T-cell (primary cell): Measurements from ENCODE around the gene FLT1. TPM values are rescaled to one million over a fixed set of nuclear protein-coding genes. Genes with fewer than 3 reads are reported as not detected.

Experiments used
- ATAC-seq, 4 experiments: fragments of 200-7000 bp in 3 of 4; fragments of 150-1000 bp in 1 of 4; cut with Tn5 transposase; replicated peaks in 1 of 4; 1 replicate in 3 of 4; 2 replicates in 1 of 4; pipeline ENCODE4 v1.10.0; 2021; ENCODE audit warnings: moderate library complexity in 3 of 4, mild to moderate bottlenecking in 2 of 4, moderate number of reproducible peaks in 1 of 4
- CTCF ChIA-PET, 2 donors: fragments of 300-600 bp; sonication (Branson Sonifier 250); formaldehyde crosslinking; loops; one replicate each; lab custom pipeline; 2022; ENCODE audit warnings: antibody characterized with exemption in 2 of 2; lab: Charles Lee
- POLR2A ChIA-PET, 2 donors: fragments of 300-600 bp; sonication (Branson Sonifier 250); formaldehyde crosslinking; loops; one replicate each; lab custom pipeline; 2022; ENCODE audit warnings: antibody characterized with exemption in 2 of 2; lab: Charles Lee
- DNase-seq, 35 experiments: peaks; one replicate each; pipeline versions ENCODE4 v3.0.0 to v3.0.0-alpha.2; 2013 to 2023
- H3K27ac ChIP-seq: one replicate; pipeline ENCODE4 v1.5.1; 2013; ENCODE audit warnings: low read length
- H3K27me3 ChIP-seq, 2 experiments: replicated peaks in 1 of 2; 1 replicate in 1 of 2; 2 replicates in 1 of 2; pipeline versions ENCODE4 v1.6.1 to v1.7.0; 2013; ENCODE audit warnings: low read length in 1 of 2, mixed read lengths in 1 of 2; ENCODE audit not compliant: control insufficient read depth in 2 of 2, insufficient read depth in 2 of 2; ENCODE audit errors: extremely low read depth in 1 of 2
- H3K36me3 ChIP-seq, 2 donors: 1 replicate in 1 of 2; 2 replicates in 1 of 2; pipeline versions ENCODE4 v1.6.1 to v1.7.0; 2013; ENCODE audit warnings: low read length in 1 of 2; ENCODE audit not compliant: control insufficient read depth in 2 of 2, insufficient read depth in 1 of 2; ENCODE audit errors: extremely low read depth in 1 of 2
- H3K4me1 ChIP-seq, 2 experiments: 1 replicate in 1 of 2; 2 replicates in 1 of 2; pipeline versions ENCODE4 v1.6.1 to v1.7.0; 2013; ENCODE audit warnings: low read length in 2 of 2, mixed read lengths in 1 of 2; ENCODE audit not compliant: insufficient read depth in 2 of 2, control insufficient read depth in 1 of 2; ENCODE audit errors: extremely low read depth in 1 of 2
- H3K4me3 ChIP-seq, 2 donors: 1 replicate in 1 of 2; 2 replicates in 1 of 2; pipeline versions ENCODE4 v1.5.1 to v1.7.0; 2013; ENCODE audit warnings: mild to moderate bottlenecking in 2 of 2, low read length in 1 of 2, moderate library complexity in 1 of 2; ENCODE audit not compliant: control insufficient read depth in 1 of 2; ENCODE audit errors: extremely low read depth in 1 of 2
- H3K9me3 ChIP-seq: 2 replicates; pipeline ENCODE4 v1.7.0; 2013
- H3K27ac Mint-ChIP-seq, 2 donors: one replicate each; pipeline ENCODE4 v1.8.0; 2020 to 2021; ENCODE audit warnings: mild to moderate bottlenecking in 2 of 2, mixed read lengths in 2 of 2
- H3K27me3 Mint-ChIP-seq, 2 donors: one replicate each; pipeline ENCODE4 v1.8.0; 2021 to 2022; ENCODE audit warnings: mixed read lengths in 2 of 2
- H3K36me3 Mint-ChIP-seq: one replicate; pipeline ENCODE4 v1.8.0; 2021; ENCODE audit warnings: mixed read lengths
- H3K4me1 Mint-ChIP-seq, 3 donors: one replicate each; pipeline ENCODE4 v1.8.0; 2020 to 2022; ENCODE audit warnings: mixed read lengths in 3 of 3, mild to moderate bottlenecking in 1 of 3
- H3K4me3 Mint-ChIP-seq, 3 donors: one replicate each; pipeline ENCODE4 v1.8.0; 2020 to 2022; ENCODE audit warnings: mild to moderate bottlenecking in 3 of 3, mixed read lengths in 3 of 3, moderate library complexity in 3 of 3
- H3K9me3 Mint-ChIP-seq, 3 donors: one replicate each; pipeline ENCODE4 v1.8.0; 2020 to 2022; ENCODE audit warnings: mixed read lengths in 3 of 3
- WGBS: methylation state at CpG from one replicate; pipeline ENCODE4 v1.1.5; 2013; ENCODE audit warnings: missing lambda C conversion rate; ENCODE audit not compliant: insufficient coverage; 5-methylcytosine and 5-hydroxymethylcytosine counted together
- total RNA-seq, 35 experiments: library from RNA in 6 of 35; stranded (reverse) in 6 of 35; fragments of 120-200 nt in 1 of 35; gene quantifications; one replicate each; pipeline versions ENCODE4 v1.2.1 to v1.2.4 and lab custom pipeline; 2013 to 2026

The FLT1 gene
- total RNA-seq, 5 donors from 2014 or later (not counting 1 experiment from before 2014, with no cell fraction given), result 0.56 to 2.9 (median 1.6) TPM

DNA sequence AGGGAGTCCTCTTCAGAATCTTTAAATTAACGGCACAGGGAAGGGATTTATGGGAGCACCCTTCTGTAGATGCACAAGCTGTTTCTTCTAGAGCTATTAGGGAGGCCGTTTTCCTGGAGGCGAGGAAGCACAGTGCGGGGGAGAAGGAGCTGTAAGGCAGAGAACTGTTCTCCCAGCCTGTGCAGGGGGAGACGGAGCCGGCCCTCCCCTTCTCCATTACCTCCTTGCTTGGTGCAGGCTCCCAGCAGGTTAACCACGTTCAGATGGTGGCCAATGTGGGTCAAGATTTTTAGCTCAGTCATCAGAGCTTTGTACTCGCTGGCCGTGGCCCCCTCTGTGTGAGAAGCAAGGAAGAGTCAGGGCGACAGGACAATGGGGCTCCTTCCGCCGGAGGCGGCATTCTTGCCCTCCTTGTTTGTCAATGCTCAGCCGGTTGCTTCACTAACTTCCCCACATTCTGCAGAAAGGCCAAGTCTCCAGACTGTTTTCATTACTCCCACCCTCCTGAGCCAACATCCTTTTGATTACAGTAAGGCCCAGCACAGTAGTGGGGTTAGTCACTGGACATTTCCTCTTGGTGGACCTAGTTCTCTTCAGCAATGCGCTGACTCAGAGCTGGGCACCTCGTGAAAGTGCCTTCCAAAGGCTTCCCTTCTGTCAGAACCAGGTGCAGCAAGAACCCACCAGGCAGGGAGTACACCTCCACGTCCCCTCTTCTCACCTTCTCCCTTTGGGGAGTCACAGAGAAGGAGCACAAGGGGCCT, 165.4 kb downstream of the FLT1 start:
- Mint-ChIP-seq H3K4me3 (no peak overlapping the region), H3K27me3 (no peaks in the 10 kb centered on the region), H3K9me3 (no peaks in the 10 kb centered on the region), H3K4me1 (no peaks in the 10 kb centered on the region), H3K36me3 (no peaks in the 10 kb centered on the region), H3K27ac (no peak overlapping the region)
- no peaks in the 10 kb centered on the region for H3K27me3 ChIP-seq
- CTCF ChIA-PET, result interaction anchor here in 1 of 2 donors (0.5 kb wide), 1 partner anchor 7 kb away, joined by 3 read pairs; no protein-coding TSS in a partner anchor
- H3K27ac ChIP-seq, result no peak overlapping the region
- DNase-seq, result no peak
- no peak for ATAC-seq
- no peaks in the 10 kb centered on the region for H3K36me3 ChIP-seq
- no peaks in the 10 kb centered on the region for H3K4me1 ChIP-seq
- no peaks in the 10 kb centered on the region for H3K9me3 ChIP-seq
- no peak overlapping the region for H3K4me3 ChIP-seq
- POLR2A ChIA-PET, result no interaction called here
- 85% methylated on average over 10 of the region's 17 CpGs for WGBS

DNA sequence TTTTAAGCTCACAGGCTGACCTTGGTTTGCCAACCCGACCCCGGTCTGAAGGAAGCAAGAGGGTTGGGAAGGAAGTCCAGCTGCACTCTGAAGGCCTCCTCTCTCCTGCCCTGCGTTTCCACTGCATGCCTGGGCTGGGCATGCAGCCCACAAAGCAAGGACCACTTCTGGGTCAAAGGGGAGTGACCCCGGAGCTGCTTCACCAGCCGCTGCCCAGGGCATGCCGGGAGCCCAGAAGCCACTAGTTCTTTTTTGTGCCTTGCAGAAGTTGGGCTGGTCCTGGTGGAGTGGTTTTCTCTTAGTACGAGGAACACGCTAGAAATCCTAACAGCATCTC, 166.7 kb downstream of the FLT1 start:
- Histone ChIP-seq H3K27me3 (no peaks in the 10 kb centered on the region), H3K4me1 (no peaks in the 10 kb centered on the region), H3K36me3 (no peaks in the 10 kb centered on the region), H3K27ac (no peak overlapping the region), H3K4me3 (no peak overlapping the region), H3K9me3 (no peaks in the 10 kb centered on the region)
- Mint-ChIP-seq H3K27me3 (no peaks in the 10 kb centered on the region), H3K4me1 (peaks cover 0 to 7% (median 0%) of the 10 kb centered on the region in 3 donors), H3K36me3 (no peaks in the 10 kb centered on the region), H3K4me3 (no peak overlapping the region), H3K27ac (no peak overlapping the region), H3K9me3 (no peaks in the 10 kb centered on the region)
- 61% methylated on average over 2 of the region's 8 CpGs for WGBS
- POLR2A ChIA-PET, result no interaction called here
- DNase-seq (no peak), ATAC-seq (no peak)
- CTCF ChIA-PET, result interaction anchor here (0.7 to 1.1 kb wide), 2 partner anchors 1154 to 1629 kb away, joined by 3 to 5 read pairs; no protein-coding TSS in a partner anchor

DNA sequence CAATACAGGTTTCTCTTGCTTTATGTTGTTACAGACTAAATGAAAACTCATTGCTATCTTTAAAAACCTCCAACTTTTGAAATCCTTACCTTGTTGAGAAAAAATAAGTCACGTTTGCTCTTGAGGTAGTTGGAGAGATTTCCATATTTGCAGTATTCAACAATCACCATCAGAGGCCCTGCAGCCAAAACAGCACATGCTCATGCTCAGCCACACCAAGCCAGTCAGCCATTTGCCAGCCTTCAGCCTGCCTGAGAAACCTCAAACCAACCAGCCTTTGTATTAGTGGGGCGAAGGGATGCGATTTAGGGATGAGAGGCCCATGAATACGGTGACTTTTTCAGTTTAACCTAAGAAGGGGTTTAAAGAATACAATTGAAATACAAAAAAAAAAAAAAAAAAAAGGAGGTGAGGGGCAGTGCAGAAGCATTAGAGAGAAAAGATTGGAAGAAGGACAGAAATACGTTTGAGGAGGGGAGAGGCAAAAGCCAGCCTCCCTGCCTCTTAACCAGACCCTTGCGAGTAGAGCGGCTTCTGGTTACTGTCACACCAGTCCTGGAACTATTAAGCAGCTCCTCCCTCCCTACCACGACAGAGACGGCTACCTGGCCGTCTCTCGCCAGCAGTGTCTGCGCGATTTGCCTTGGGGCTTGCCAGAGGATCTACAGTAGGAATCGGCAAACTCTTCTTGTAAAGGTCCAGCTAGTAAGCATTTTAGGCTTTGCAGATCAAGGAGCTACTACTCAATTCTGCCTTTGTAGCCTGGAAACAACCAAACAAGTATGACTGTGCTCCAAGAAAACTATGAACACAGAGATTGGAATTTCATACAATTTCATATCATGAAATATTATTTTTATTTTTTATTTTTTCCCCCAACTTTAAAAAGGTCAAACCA, 167.3 kb downstream of the FLT1 start:
- no peaks in the 10 kb centered on the region for H3K27me3 Mint-ChIP-seq
- no peak for ATAC-seq
- Histone ChIP-seq H3K4me1 (no peaks in the 10 kb centered on the region), H3K27ac (no peak overlapping the region), H3K36me3 (no peaks in the 10 kb centered on the region), H3K4me3 (no peak overlapping the region), H3K27me3 (no peaks in the 10 kb centered on the region), H3K9me3 (no peaks in the 10 kb centered on the region)
- 94% methylated on average over 9 of the region's 14 CpGs for WGBS
- H3K9me3 Mint-ChIP-seq, result no peaks in the 10 kb centered on the region
- no peak overlapping the region for H3K27ac Mint-ChIP-seq
- H3K4me1 Mint-ChIP-seq, result peaks cover 0 to 7% (median 0%) of the 10 kb centered on the region in 3 donors
- ChIA-PET POLR2A (no interaction called here), CTCF (interaction anchor here (0.7 to 1.1 kb wide), 2 partner anchors 1154 to 1628 kb away, joined by 3 to 5 read pairs; no protein-coding TSS in a partner anchor)
- no peaks in the 10 kb centered on the region for H3K36me3 Mint-ChIP-seq
- DNase-seq, result no peak
- H3K4me3 Mint-ChIP-seq, result no peak overlapping the region

DNA sequence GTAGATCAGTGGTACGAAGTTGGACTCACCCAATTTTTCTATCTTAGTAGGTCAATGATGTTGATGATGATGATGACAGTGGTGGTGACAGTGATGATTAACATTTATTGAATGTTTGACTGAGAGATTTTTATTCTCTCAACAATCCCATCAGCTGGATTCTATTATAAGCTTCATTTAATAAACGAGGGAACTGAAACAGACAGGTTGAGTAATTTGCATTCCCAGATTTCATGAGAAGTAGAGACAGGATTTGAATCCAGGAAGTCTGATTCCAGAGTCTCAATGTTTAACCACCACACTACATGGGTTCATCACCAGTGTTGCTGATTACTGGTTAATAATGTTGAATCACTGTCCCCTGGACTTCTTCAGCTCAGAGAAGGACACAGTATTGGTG, 168.9 kb downstream of the FLT1 start:
- Histone ChIP-seq H3K36me3 (no peaks in the 10 kb centered on the region), H3K9me3 (no peaks in the 10 kb centered on the region), H3K4me3 (no peak overlapping the region), H3K4me1 (no peaks in the 10 kb centered on the region), H3K27ac (no peak overlapping the region), H3K27me3 (no peaks in the 10 kb centered on the region)
- POLR2A ChIA-PET, result interaction anchor here in 1 of 2 donors (0.6 kb wide), 1 partner anchor 22 kb away, joined by 6 read pairs; no protein-coding TSS in a partner anchor
- no peak for ATAC-seq
- Mint-ChIP-seq H3K9me3 (no peaks in the 10 kb centered on the region), H3K4me3 (no peak overlapping the region), H3K27ac (no peak overlapping the region), H3K27me3 (no peaks in the 10 kb centered on the region), H3K4me1 (peaks cover 0 to 7% (median 0%) of the 10 kb centered on the region in 3 donors), H3K36me3 (no peaks in the 10 kb centered on the region)
- CTCF ChIA-PET, result no interaction called here
- DNase-seq, result no peak
- no CpG with 5 or more reads among the region's 2 CpGs for WGBS

DNA sequence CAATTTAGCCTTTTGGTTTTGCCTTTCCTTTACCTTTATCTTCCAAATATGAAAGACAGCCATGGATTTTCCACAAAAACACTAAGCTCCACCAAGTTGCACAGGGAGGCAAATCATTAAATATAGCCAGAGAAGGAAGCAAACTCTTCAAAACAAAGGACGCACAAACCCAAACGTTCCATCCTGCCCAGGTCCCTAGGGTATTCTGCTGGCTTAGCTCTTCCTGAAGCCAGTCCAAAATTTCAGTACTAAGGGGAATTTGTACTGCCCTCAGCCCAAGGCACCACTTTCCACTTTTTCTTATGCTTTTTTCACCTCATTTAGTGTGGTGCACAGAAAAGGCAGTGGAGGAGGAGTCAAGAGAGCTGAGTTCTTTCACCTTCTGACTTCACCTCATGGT, 169.9 kb downstream of the FLT1 start:
- ChIA-PET POLR2A (no interaction called here), CTCF (interaction anchor here (0.5 to 1.6 kb wide), 5 partner anchors 9 to 970 kb away, joined by 3 to 17 read pairs (median 3); no protein-coding TSS in a partner anchor)
- H3K27me3 ChIP-seq, result no peaks in the 10 kb centered on the region
- no peak overlapping the region for H3K27ac Mint-ChIP-seq
- ATAC-seq (no peak), DNase-seq (no peak)
- H3K9me3 ChIP-seq, result no peaks in the 10 kb centered on the region
- peaks cover 0 to 7% (median 0%) of the 10 kb centered on the region in 3 donors for H3K4me1 Mint-ChIP-seq
- H3K4me3 Mint-ChIP-seq, result no peak overlapping the region
- no peak overlapping the region for H3K27ac ChIP-seq
- H3K4me1 ChIP-seq, result no peaks in the 10 kb centered on the region
- no peaks in the 10 kb centered on the region for H3K36me3 ChIP-seq
- H3K9me3 Mint-ChIP-seq, result no peaks in the 10 kb centered on the region
- no CpG with 5 or more reads among the region's 2 CpGs for WGBS
- H3K36me3 Mint-ChIP-seq, result no peaks in the 10 kb centered on the region
- no peaks in the 10 kb centered on the region for H3K27me3 Mint-ChIP-seq
- H3K4me3 ChIP-seq, result no peak overlapping the region

DNA sequence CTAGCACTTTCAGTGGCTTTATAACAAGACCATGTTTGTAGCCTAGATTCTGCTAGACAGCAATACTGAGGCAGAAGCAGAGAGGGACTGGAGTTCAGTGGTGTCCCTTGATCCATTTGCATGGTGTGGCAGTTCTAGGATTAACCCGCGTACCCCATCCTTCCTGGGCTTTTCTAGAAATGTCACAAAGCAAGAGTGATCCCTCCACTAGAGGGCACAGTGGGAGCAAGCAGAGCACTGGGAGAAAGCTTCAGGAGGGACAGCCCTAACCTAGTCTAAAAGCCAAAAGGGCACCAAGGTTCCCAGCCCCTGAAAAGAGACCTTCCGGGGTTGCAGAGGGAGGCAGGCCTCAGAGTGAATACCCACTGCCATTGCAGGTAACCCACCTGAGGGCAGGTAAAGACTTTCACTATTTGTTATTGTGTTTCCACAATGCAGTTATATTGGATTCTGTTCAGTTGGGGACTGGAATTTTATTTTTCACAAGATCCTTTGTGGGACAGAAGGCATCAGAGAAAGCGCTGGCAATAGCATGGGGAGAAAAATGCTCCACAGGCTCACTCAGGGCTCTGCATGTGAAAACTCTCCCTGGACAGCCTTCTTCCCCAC, 170.6 kb downstream of the FLT1 start:
- Histone ChIP-seq H3K9me3 (no peaks in the 10 kb centered on the region), H3K27ac (no peak overlapping the region), H3K27me3 (no peaks in the 10 kb centered on the region), H3K4me3 (no peak overlapping the region), H3K4me1 (no peaks in the 10 kb centered on the region), H3K36me3 (no peaks in the 10 kb centered on the region)
- CTCF ChIA-PET, result interaction anchor here (0.9 to 1.8 kb wide), 5 partner anchors 9 to 472 kb away, joined by 3 to 17 read pairs (median 3); no protein-coding TSS in a partner anchor
- DNase-seq (peak in 34 of 35 experiments; percentile 1 to 70 (median 32)), ATAC-seq (peak; percentile 58 to 67 (median 63))
- H3K27ac Mint-ChIP-seq, result no peak overlapping the region
- POLR2A ChIA-PET, result interaction anchor here in 1 of 2 donors (0.6 kb wide), 1 partner anchor 335 kb away, joined by 3 read pairs; the partner anchor contains the start of gene POMP
- peaks cover 0 to 7% (median 0%) of the 10 kb centered on the region in 3 donors for H3K4me1 Mint-ChIP-seq
- no peaks in the 10 kb centered on the region for H3K27me3 Mint-ChIP-seq
- H3K9me3 Mint-ChIP-seq, result no peaks in the 10 kb centered on the region
- H3K4me3 Mint-ChIP-seq, result no peak overlapping the region
- no CpG with 5 or more reads among the region's 4 CpGs for WGBS
- no peaks in the 10 kb centered on the region for H3K36me3 Mint-ChIP-seq
